GM21367 (cell line): ENCODE data around the gene FNDC11.
"Not testable (repeated sequence)": the region's sequence is repeated elsewhere in the genome, so short reads cannot be mapped to it uniquely, and the experiment has no call there.

Source experiments
- ATAC-seq: cut with Tn5 transposase; IDR thresholded peaks from one replicate; pipeline ENCODE4 v1.9.1; 2021; ENCODE audit not compliant: unreplicated experiment

The FNDC11 gene

GRCh38 chr20:63566395-63567135 lies 12.6 kb downstream of the FNDC11 start:
- no peak for ATAC-seq

- ATAC-seq = no peak
Measured at GRCh38 chr20:63567136-63567385, 13.1 kb downstream of the FNDC11 start.

DNA sequence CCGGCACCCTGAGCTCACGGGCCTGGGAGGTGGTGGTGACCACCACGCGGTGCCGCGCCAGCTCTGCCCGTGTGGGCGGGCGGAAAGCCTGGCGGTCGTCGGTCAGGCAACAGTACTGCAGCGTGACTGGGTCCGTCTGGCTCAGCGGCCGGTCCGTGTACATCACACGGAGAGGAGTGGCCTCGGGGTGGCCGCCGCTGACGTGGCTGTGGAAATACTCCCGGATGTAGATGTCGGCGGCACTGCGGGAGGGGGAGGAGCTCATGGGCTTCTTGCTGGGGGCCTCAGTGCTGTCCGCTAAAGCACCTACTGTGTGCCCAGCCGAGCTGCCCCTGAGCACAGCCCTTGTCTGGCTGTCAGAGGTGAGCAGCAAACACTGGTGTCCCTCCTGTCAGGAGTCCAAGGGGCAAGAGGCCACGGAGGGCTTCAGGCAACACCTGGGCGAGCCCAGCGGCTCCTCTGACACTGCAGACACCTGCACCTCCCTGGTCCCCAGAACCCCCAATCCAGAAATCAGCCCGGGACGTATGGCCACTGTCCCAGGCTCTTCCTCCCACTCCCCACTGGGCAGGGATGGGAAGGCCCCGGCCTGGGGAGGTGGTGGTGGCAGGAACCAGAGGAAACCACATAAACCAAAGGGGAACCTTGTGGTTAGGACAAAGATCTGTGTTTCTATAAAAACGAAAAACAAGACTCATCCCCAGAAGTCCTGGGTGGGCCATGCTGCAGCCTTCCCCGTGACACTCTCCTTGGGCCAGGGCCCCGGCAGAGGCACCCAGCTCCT lies 13.6 kb downstream of the FNDC11 start:
- ATAC-seq = peak; percentile 45

DNA sequence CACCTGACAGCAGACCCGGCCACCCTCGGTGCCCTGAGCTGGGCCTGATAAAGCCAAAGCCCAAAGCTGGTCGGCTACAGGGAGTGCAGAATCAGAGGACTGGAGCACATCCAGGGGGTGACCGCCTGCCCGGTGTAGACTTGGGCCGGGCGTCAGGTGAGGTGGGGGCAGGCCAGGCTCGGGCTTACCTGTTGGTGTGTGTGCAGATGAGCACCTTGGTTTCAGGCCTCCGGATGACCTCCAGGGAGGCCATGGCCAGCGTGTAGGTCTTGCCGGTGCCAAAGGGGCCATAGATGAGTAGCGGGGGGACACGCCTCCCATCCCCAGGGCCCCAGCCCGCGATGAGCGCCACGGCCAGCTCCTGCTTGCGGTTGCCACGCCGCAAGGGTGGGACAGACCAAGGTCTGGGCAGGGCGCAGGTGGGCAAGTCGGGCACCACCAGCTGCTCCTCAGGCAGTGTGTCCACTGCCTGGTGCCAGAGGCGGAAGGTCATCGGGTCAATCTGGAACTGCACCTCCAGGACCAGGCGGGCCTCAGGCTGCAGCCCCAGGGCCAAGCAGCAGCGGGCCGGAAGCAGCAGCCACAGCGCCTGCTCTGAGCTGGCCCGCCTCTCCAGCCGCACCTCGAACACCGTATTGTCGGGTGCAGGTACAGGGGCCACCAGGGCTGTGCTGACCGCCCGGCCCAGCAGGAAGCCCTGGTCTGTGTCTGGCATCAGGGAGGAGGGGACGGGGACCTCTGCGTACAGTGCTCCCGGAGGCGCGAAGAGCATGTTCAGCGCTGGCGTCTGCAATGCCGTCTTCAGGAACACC lies 14.4 kb downstream of the FNDC11 start:
- ATAC-seq = peak; percentile 25

- no peak for ATAC-seq
Measured at GRCh38 chr20:63568986-63569949, 15.3 kb downstream of the FNDC11 start.

GRCh38 chr20:63570281-63571086 lies 16.5 kb downstream of the FNDC11 start:
- ATAC-seq = no peak

GRCh38 chr20:63571087-63571478 lies 17.1 kb downstream of the FNDC11 start:
- not testable (repeated sequence) for ATAC-seq

DNA sequence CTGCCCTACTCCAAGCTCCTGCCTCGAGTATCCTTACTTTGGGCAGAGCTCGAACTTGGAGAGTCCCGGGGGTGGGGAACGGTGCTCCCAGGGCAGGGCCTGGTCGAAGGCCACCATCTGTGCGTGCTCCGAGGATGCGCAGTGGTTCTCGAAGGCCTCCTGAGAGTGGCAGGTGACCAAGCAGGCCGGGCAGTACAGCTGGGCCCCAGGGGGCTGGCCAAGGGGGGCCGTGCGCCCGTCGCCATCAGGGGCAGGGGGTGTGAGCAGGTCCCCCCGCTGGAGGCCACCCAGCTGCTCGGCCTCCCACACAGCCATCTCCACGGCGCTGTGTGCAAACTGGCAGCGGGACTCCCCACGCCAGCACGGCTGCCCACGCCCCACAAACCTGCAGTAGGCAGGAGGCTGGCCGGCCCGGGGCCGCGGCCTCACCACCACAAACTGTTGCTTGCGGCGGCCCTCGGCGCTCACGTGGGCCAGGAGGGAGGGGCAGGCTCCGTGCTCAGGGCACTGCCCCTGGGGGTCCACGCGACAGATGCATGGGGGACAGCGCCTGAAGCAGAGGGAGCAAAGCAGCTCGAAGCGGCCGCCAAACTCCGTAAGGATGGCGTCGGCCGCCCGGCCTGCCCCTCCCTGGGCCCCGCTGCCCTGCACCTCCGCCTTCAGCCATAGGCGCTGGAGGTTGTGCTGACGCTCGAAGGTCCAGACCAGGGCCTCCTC lies 18.3 kb downstream of the FNDC11 start:
- no peak for ATAC-seq

DNA sequence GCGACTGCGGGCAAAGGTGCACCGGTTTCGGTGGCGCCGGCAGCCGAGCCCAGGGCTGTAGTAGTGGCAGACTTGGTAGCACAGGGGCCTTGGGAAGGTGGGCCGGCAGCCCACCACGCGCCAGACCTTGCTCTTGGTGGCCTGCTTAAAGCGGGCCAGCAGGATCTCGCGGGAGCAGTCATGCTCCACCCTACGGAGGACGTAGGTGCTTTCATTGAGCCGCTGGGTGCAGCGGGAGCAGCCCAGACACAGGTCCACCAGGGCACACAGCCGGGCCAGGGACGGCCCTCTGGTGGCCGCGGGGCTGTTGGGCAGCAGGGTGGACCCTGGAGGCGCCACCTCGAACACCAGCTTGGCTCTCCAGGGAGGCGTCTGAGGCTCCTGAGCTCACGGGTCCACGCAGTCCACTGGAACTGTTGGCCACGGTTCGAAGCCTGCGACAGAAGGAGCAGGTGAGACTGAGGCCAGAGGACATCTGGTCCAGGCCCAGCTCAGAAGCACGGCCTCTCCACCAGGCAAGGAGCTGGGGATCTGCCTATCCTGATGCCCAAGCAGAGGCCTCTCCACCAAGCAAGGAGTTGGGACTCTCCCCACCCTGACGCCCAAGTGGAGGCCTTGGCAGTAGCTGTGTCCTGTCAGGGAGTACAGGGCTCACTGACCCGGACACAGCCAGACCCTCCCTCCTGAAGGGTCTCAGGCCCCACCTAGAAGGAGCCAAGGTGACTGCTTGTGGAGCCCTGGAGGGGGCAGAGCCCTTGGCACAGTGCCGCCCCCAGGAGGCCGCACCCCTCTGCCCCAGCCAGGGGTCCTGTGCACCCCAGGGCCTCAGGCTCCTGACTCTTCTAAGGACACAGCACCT lies 19.1 kb downstream of the FNDC11 start:
- no peak for ATAC-seq

DNA sequence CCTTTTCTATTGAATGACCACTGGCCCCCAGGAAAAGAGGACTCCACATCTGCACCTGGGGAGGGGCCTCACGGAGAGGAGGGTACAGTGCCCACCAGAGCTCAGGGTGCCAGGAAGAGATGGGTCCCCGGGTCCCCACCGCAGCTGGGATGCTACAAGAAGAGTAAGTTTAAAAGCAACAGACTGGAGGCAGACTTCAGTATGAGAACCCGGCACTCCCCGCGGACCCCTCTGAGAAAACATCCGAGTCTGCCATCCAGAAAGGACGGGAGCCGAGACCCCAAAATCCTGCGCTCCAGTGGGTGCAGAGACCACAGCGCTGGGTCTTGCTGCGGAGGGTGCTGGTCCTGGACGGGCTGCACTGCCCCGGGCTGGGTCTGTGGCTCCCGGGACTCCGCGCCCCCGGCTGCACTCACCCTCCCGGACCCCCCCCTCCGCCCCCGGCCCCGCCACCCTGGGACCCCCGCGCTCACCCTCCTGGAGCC lies 19.7 kb downstream of the FNDC11 start:
- ATAC-seq = no peak

DNA sequence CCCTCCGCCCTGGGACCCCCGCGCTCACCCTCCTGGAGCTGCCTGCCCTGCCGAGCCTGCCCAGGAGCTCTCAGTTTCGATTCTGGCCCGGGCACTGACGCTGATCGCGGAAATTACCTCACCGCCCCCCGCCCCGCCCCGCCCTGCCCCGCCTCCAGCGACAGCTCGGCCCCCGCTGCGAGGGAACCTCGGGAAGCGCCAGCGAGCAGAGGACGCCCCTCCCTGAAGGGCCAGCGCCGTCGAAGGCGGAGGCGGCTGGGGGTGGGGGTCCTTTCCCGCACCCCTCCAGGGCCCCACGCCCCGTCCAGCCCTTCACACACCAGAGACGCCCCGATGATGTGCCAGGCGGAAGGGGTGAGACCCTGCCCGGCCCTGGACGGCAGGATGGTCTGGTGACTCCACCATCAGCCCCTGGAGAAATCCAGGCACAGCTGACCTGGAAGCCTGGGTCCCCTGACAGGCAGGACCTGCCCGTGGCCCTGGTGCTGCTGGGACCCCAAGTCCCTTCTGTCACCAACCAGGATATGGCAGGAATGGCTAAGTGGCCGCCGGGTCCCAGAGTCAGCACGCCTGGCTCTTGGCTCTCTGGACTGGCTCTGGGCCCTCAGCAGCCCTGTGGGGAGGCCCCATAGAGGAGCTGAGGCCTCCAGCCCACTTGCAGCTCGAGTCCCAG lies 20.3 kb downstream of the FNDC11 start, which contains the start of gene HELZ2:
Gene HELZ2, minus strand, starts transcription at position 84 of the 673 bp plus-strand sequence. CDS start 1,854 bp downstream, outside the sequence.
- ATAC-seq = no peak

GRCh38 chr20:63574829-63575743 lies 21.1 kb downstream of the FNDC11 start:
- ATAC-seq = no peak

- ATAC-seq = no peak
Measured at GRCh38 chr20:63576311-63576710, 22.4 kb downstream of the FNDC11 start.

DNA sequence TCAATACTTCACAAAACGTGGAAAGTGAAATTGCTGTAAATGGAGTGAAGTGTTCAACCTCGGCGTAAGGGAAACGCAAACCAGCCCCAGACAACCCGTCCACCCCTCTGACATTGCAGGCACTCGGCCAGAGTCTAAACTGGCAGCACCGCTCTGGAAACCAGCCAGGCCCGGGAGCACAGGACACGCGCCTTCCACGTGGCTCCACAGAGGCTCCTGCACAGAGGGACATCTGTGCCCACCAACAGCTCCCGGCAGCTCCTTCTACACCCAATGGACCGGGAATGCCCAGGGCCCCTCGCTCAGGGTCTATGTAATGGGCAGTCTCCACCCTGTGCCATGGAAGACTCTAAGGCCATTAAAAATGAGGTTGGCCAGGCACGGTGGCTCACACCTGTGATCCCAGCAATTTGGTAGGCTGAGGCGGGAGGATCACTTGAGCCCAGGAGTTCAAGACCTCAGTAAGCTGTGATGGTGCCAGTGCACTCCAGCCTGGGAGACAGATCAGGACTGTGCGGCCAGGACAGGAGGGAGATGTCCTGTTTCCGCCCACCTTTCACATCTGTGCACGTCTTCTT lies 23.4 kb downstream of the FNDC11 start:
- ATAC-seq = no peak

DNA sequence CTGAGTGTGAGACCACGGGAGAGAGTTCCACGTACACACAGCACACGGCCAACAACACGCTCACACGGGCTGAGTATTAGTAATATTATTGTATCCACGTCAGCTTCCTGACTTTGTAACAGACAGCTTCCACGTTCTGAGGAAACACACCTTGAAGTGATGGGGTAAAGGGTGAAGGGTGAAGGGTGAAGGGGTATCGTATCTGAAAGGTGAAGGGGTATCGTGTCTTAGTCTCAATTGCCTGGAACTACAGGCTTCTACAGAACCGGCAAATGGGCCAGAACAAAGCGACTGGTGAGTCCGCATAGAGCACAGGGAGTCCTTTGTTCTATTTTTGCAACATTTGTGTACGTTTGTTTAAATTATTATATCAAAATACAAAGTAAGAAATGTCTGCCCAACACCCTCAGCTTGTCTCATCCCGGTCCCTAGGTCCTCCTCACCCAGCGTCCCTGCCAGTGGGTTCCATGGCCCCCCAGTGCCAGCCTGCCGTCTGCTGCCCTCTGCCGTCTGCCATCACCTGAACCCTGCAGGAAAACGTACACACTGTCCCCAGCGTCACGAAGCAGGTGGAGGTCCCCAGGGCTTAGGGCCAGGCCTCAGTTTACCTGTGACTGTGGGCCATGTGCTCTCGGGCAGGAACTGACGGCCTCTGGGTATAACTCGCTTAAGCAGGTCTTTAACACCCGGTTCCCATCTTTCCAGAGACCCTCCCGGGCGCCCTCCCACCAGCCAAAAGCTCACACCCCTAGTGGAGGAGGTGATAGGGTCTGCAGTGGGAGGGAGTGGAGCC lies 24.5 kb downstream of the FNDC11 start:
- no peak for ATAC-seq
